CD4-positive, alpha-beta T cell (primary cell): ENCODE data around the gene DHX29. TPM values are rescaled to one million over a fixed set of nuclear protein-coding genes. Genes with fewer than 3 reads are reported as not detected.

Experiments
- ATAC-seq: fragments of 200-7000 bp; cut with Tn5 transposase; one replicate; pipeline ENCODE4 v1.10.0; 2022; ENCODE audit warnings: mild to moderate bottlenecking; ENCODE audit not compliant: poor library complexity
- CTCF ChIA-PET: fragments of 350-600 bp; sonication (Branson Sonifier 250); formaldehyde crosslinking; loops from one replicate; lab custom pipeline; 2021; ENCODE audit warnings: antibody characterized with exemption, inconsistent platforms; lab: Charles Lee
- POLR2A ChIA-PET: fragments of 350-600 bp; sonication (Branson Sonifier 250); formaldehyde crosslinking; loops from one replicate; lab custom pipeline; 2021; ENCODE audit warnings: antibody characterized with exemption, inconsistent platforms; lab: Charles Lee
- DNase-seq, 14 experiments: peaks; one replicate each; pipeline ENCODE4 v3.0.0-alpha.2; 2013 to 2020; ENCODE audit warnings: mixed read lengths in 2 of 14
- H3K27ac ChIP-seq, 2 donors: one replicate each; pipeline versions ENCODE4 v1.5.1 to v1.7.0; 2013; ENCODE audit warnings: low read length in 2 of 2, low read depth in 1 of 2, mild to moderate bottlenecking in 1 of 2
- H3K27me3 ChIP-seq, 2 experiments: 1 replicate in 1 of 2; 2 replicates in 1 of 2; pipeline versions ENCODE4 v1.6.1 to v1.7.0; 2013; ENCODE audit warnings: low read length in 2 of 2, control low read depth in 1 of 2, mild to moderate bottlenecking in 1 of 2, moderate library complexity in 1 of 2; ENCODE audit not compliant: insufficient read depth in 2 of 2, control insufficient read depth in 1 of 2
- H3K36me3 ChIP-seq: one replicate; pipeline ENCODE4 v1.6.1; 2013; ENCODE audit warnings: low read length, control low read depth; ENCODE audit not compliant: insufficient read depth
- H3K4me1 ChIP-seq: one replicate; pipeline ENCODE4 v1.6.1; 2013; ENCODE audit warnings: low read length, control low read depth; ENCODE audit not compliant: insufficient read depth
- H3K4me3 ChIP-seq: one replicate; pipeline ENCODE4 v1.5.1; 2013; ENCODE audit warnings: mild to moderate bottlenecking, low read length, moderate library complexity
- H3K9me3 ChIP-seq, 2 experiments: 1 replicate in 1 of 2; 2 replicates in 1 of 2; pipeline versions ENCODE4 v1.6.1 to v1.7.0; 2013; ENCODE audit warnings: low read length in 2 of 2, mild to moderate bottlenecking in 2 of 2, control low read depth in 1 of 2, moderate library complexity in 1 of 2; ENCODE audit not compliant: control insufficient read depth in 1 of 2, insufficient read depth in 1 of 2
- H3K27ac Mint-ChIP-seq: one replicate; pipeline ENCODE4 v1.8.0; 2020; ENCODE audit warnings: mixed read lengths
- H3K27me3 Mint-ChIP-seq: one replicate; pipeline ENCODE4 v1.8.0; 2021; ENCODE audit warnings: mixed read lengths
- H3K36me3 Mint-ChIP-seq: one replicate; pipeline ENCODE4 v1.8.0; 2021; ENCODE audit warnings: low read depth, mixed read lengths
- H3K4me1 Mint-ChIP-seq: one replicate; pipeline ENCODE4 v1.8.0; 2021; ENCODE audit warnings: low read depth, mixed read lengths
- H3K4me3 Mint-ChIP-seq: one replicate; pipeline ENCODE4 v1.8.0; 2020; ENCODE audit warnings: mild to moderate bottlenecking, mixed read lengths
- H3K9me3 Mint-ChIP-seq: one replicate; pipeline ENCODE4 v1.8.0; 2020; ENCODE audit warnings: mixed read lengths
- CTCF ChIP-seq: fragments of 200-600 bp; IDR thresholded peaks from one replicate; pipeline ENCODE4 v1.8.0; 2022; ENCODE audit warnings: antibody characterized with exemption, mild to moderate bottlenecking
- intact Hi-C, 2 experiments: fragments of 100-400 bp; cut with DNase I in 1 of 2; cut with micrococcal nuclease in 1 of 2; formaldehyde crosslinking; loops; one replicate each; pipeline versions ENCODE4 v1.15.1 to v1.9.0; 2023 to 2025; cut with DNase I, micrococcal nuclease
- total RNA-seq, 174 experiments: library from RNA in 2 of 174; stranded (reverse) in 2 of 174; gene quantifications; one replicate each; pipeline ENCODE4 v1.2.3 and lab custom pipeline; 2021 to 2026

DHX29 gene
- total RNA-seq, 2 experiments from 2014 or later = 13.8 to 17.9 TPM

- no peak for TF ChIP-seq CTCF
- Mint-ChIP-seq H3K36me3 (peaks cover 53% of the 10 kb centered on the region), H3K9me3 (no peaks in the 10 kb centered on the region), H3K27me3 (no peaks in the 10 kb centered on the region), H3K4me1 (no peaks in the 10 kb centered on the region), H3K27ac (no peak overlapping the region), H3K4me3 (no peak overlapping the region)
- Histone ChIP-seq H3K27ac (no peak overlapping the region), H3K4me3 (no peak overlapping the region), H3K36me3 (peaks cover 34% of the 10 kb centered on the region), H3K9me3 (no peaks in the 10 kb centered on the region), H3K4me1 (no peaks in the 10 kb centered on the region), H3K27me3 (no peaks in the 10 kb centered on the region)
- ATAC-seq (no peak), DNase-seq (no peak)
- ChIA-PET CTCF (no interaction called here), POLR2A (no interaction called here)
- intact Hi-C loops = no loop called here
Measured at GRCh38 chr5:55254802-55255201, 52.7 kb downstream of the DHX29 start.

- H3K4me1 ChIP-seq = no peaks in the 10 kb centered on the region
- ChIA-PET POLR2A (no interaction called here), CTCF (interaction anchor here (2.0 kb wide), 1 partner anchor 8 kb away, joined by 5 read pairs; no protein-coding TSS in a partner anchor)
- Mint-ChIP-seq H3K9me3 (peaks cover 7% of the 10 kb centered on the region), H3K4me3 (no peak overlapping the region), H3K27me3 (no peaks in the 10 kb centered on the region), H3K4me1 (no peaks in the 10 kb centered on the region), H3K27ac (no peak overlapping the region), H3K36me3 (peaks cover 9% of the 10 kb centered on the region)
- ATAC-seq (no peak), DNase-seq (no peak)
- peaks cover 0 to 4% of the 10 kb centered on the region in 2 experiments for H3K27me3 ChIP-seq
- H3K36me3 ChIP-seq = peaks cover 2% of the 10 kb centered on the region
- intact Hi-C loops = no loop called here
- no peak overlapping the region for H3K4me3 ChIP-seq
- no peak for TF ChIP-seq CTCF
- H3K9me3 ChIP-seq = peaks cover 4 to 12% of the 10 kb centered on the region in 2 experiments
- no peak overlapping the region for H3K27ac ChIP-seq
Measured at GRCh38 chr5:55250064-55250463, 57.4 kb downstream of the DHX29 start.

GRCh38 chr5:55241746-55242145 lies 65.7 kb downstream of the DHX29 start:
- ATAC-seq (no peak), DNase-seq (no peak)
- no peak overlapping the region for H3K4me3 Mint-ChIP-seq
- Histone ChIP-seq H3K4me1 (no peaks in the 10 kb centered on the region), H3K36me3 (no peaks in the 10 kb centered on the region), H3K27ac (no peak overlapping the region), H3K27me3 (peaks cover 0 to 5% of the 10 kb centered on the region in 2 experiments), H3K9me3 (no peaks in the 10 kb centered on the region), H3K4me3 (no peak overlapping the region)
- POLR2A ChIA-PET = no interaction called here
- CTCF ChIA-PET = interaction anchor here (1.6 kb wide), 1 partner anchor 9 kb away, joined by 5 read pairs; no protein-coding TSS in a partner anchor
- no peaks in the 10 kb centered on the region for H3K36me3 Mint-ChIP-seq
- intact Hi-C loops = no loop called here
- H3K9me3 Mint-ChIP-seq = no peaks in the 10 kb centered on the region
- peaks cover 20% of the 10 kb centered on the region for H3K27me3 Mint-ChIP-seq
- H3K4me1 Mint-ChIP-seq = no peaks in the 10 kb centered on the region
- no peak overlapping the region for H3K27ac Mint-ChIP-seq
- no peak for TF ChIP-seq CTCF
